ENCODE measurements around the gene ACSBG1. TPM values are rescaled to one million over a fixed set of nuclear protein-coding genes. Genes with fewer than 3 reads are reported as not detected.

The ACSBG1 gene
- total RNA-seq, 4 donors from 2014 or later, result 75.9 to 131 (median 92.8) TPM

GRCh38 chr15:78193731-78194567 lies 40.4 kb downstream of the ACSBG1 start:
- 84 to 94% methylated on average over 9 to 14 of the region's 15 CpGs for WGBS, 2 donors
- intact Hi-C loops (cut with DNase I; ENCODE audit: low total_unique reads), result loop anchor here (10.0 kb wide), 1 partner anchor 59 kb away; the partner anchor contains the start of gene CIB2
- H3K4me3 ChIP-seq (ENCODE audit: low read depth, poor library complexity, severe bottlenecking), result no peak overlapping the region
- peak in 1 of 2 donors; percentile 79 for DNase-seq (ENCODE audit: low spot score in 2 of 2)
- TF ChIP-seq CTCF (IDR thresholded peaks at IDR 0.05) (no peak), POLR2A (IDR thresholded peaks at IDR 0.05) (no peak)

- H3K4me3 ChIP-seq (ENCODE audit: low read depth, poor library complexity, severe bottlenecking), result no peak overlapping the region
- TF ChIP-seq POLR2A (IDR thresholded peaks at IDR 0.05), result no peak
- TF ChIP-seq CTCF (IDR thresholded peaks at IDR 0.05), result no peak
- WGBS, 2 donors, result 88 to 89% methylated on average over 10 of the region's 10 CpGs
- intact Hi-C loops (cut with DNase I; ENCODE audit: low total_unique reads), result loop anchor here (10.0 kb wide), 1 partner anchor 58 kb away; the partner anchor contains the start of gene CIB2
- peak in 1 of 2 donors; percentile 77 for DNase-seq (ENCODE audit: low spot score in 2 of 2)
These were observed 41.4 kb downstream of the ACSBG1 start for GRCh38 chr15:78192826-78193594.

- intact Hi-C loops (cut with DNase I; ENCODE audit: low total_unique reads), result no loop called here
- TF ChIP-seq POLR2A (IDR thresholded peaks at IDR 0.05) (no peak), CTCF (IDR thresholded peaks at IDR 0.05) (no peak)
- DNase-seq (ENCODE audit: low spot score in 2 of 2), result peak in 1 of 2 donors; percentile 10
- 93 to 98% methylated on average over 4 of the region's 4 CpGs for WGBS, 2 donors
- H3K4me3 ChIP-seq (ENCODE audit: low read depth, poor library complexity, severe bottlenecking), result no peak overlapping the region
These were observed 51.5 kb downstream of the ACSBG1 start for GRCh38 chr15:78182821-78183220.

DNA sequence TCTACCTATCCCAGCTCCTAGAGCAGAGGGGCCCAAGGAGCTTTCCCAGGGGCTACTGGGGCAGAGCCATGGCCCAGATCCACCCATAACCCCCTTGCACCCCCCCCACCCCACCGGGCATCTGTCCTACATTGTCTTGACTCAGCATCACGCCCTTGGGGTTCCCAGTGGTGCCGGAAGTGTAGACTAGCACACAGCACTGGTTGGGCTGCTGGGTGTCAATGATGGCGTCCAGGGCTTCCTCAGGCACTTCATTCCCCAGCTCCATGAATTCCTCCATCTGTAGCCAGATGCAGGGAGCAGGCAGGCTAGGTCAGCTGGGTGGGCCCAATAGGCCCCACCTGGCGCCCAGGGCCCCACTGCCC lies 52.0 kb downstream of the ACSBG1 start:
- 88 to 93% methylated on average over 5 of the region's 5 CpGs for WGBS, 2 donors
- DNase-seq (ENCODE audit: low spot score in 2 of 2), result peak; percentile 6 to 71
- intact Hi-C loops (cut with DNase I; ENCODE audit: low total_unique reads), result no loop called here
- H3K4me3 ChIP-seq (ENCODE audit: low read depth, poor library complexity, severe bottlenecking), result no peak overlapping the region
- no peak for TF ChIP-seq CTCF (IDR thresholded peaks at IDR 0.05)
- no peak for TF ChIP-seq POLR2A (IDR thresholded peaks at IDR 0.05)

DNA sequence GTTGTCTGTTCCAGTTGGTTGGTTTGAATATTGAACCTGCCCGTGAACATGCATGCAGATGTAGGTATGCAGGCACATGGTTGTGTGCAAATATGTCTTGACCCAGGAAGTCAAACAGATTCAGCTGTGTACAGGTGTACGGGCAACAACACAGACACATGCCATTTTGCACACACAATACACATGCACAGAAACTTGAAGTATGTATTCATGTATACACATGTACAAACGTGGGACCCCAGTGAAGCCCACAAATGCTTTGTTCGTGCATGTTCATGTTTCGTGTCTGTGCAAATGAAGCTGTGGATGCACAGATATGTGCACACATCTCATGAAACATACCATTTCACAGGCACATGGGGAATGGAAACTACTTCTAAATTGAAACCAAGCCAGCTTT lies 54.5 kb downstream of the ACSBG1 start:
- intact Hi-C loops (cut with DNase I; ENCODE audit: low total_unique reads), result no loop called here
- no peak overlapping the region for H3K4me3 ChIP-seq (ENCODE audit: low read depth, poor library complexity, severe bottlenecking)
- no peak for TF ChIP-seq CTCF (IDR thresholded peaks at IDR 0.05)
- no peak for TF ChIP-seq POLR2A (IDR thresholded peaks at IDR 0.05)
- WGBS, 2 donors, result 81 to 85% methylated on average over 5 of the region's 5 CpGs
- peak; percentile 9 to 46 for DNase-seq (ENCODE audit: low spot score in 2 of 2)
